HG02763 (cell line): ENCODE data around the gene ACTN4.

Source experiments
- ATAC-seq: cut with Tn5 transposase; IDR thresholded peaks from one replicate; pipeline ENCODE4 v1.9.1; 2021; ENCODE audit warnings: mild to moderate bottlenecking, moderate library complexity; ENCODE audit not compliant: unreplicated experiment

The ACTN4 gene

GRCh38 chr19:38693380-38694223, 46.2 kb downstream of the ACTN4 start:
- ATAC-seq = no peak

- no peak for ATAC-seq
Measured at GRCh38 chr19:38695317-38695683, 47.9 kb downstream of the ACTN4 start.

- ATAC-seq = no peak
Measured at GRCh38 chr19:38695832-38696728, 48.6 kb downstream of the ACTN4 start.

DNA sequence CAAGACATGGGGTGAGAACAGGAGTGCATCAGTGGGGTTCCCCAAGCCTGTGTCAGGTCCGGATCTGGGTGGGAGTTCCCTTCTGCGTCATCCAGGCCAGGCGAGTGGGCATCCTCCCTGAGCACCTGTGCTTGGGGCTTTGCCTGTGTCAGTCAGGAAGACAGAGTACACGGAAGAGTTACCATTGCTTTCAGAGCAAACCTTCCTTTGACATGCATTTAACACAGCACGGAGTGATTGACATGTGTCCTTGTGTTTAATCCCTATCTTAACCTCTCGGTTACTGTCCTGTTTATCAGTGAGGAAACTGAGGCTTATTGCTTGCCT, 49.2 kb downstream of the ACTN4 start:
- ATAC-seq = no peak

GRCh38 chr19:38697197-38697596, 49.7 kb downstream of the ACTN4 start:
- ATAC-seq = no peak

DNA sequence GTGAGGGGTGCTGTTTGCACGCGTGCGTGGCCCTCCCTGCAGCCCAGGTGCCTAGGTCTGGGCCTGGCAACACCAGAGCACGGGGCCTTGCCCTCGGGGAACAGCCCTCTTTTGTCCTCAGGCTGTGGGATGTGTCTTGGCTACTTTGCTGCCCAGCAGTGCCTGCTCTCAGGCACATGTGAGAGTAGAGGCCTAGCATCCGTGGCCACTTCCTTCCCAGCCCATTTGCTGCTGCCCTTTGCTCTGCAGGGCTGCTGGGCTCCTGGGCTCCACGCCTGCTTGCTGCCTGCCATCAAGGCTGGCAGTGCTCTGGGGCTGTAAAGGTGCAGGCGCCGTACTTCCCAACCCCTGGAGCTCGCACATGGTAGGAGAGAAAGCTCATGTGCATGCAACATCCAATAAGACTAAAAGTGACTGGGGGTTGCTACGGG, 50.2 kb downstream of the ACTN4 start:
- ATAC-seq = no peak

DNA sequence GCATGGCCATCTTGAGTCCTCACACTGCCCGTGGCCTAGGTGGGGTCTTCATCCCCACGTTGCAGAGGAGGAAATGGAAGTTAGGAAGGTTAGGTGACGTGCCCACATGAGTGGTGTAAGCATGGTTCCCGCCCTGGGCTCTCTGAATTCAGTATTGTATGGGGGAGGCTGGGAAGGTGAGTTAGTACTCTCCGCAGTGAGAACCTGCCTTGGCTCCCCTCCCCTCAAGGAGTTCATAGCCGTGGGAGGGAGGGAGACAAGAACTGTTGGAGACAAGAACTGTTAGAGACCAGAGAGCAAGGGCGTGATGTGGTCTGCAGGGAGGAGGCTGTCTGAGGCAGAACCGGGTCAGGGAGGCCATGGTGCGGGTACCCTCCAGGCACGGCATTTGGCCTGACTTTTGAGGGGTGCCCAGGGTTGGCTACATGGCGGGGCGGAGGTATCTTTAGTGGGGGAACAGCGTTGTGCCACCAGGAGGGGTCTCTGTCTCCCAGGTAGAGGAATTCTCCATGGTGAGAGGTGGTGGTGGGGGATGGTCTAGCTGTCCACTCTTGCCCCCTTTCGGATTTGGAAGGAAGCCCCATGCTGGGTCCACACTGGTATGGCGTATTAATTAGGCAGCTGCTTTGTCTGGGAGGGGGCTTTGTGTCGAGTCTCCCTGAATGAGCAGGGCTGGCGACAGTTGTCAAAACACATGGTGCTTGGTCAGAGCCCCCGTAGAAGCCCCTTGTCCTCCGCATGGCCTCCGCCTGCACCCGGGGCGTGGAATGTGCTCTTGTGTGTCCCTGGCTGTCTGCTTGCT, 51.0 kb downstream of the ACTN4 start:
- ATAC-seq = no peak

- no peak for ATAC-seq
Measured at GRCh38 chr19:38699027-38699346, 51.5 kb downstream of the ACTN4 start.

- ATAC-seq = no peak
Measured at GRCh38 chr19:38699647-38700349, 52.3 kb downstream of the ACTN4 start.

DNA sequence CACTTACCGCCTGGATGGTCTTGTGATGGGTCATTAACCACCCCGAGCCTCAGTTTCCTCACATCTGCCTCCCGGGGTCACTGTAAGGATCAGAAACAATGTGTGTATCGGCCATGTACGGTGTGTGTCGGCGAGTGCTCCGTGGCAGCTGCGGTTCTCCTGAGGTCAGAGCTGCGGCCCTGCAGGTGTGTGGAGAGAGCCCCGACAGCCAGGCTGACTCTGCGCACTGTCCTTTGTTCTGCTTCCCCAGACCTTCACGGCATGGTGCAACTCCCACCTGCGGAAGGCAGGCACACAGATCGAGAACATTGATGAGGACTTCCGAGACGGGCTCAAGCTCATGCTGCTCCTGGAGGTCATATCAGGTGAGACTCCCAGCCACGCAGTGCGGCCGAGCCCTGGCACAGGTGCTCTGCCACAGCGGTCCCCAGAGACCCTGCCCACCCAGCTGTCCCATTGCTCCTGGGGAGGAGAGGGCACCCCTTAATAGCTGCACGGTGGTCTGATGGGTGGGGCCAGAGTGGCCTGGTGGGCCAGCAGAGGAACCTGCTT, 53.0 kb downstream of the ACTN4 start:
- ATAC-seq = no peak

DNA sequence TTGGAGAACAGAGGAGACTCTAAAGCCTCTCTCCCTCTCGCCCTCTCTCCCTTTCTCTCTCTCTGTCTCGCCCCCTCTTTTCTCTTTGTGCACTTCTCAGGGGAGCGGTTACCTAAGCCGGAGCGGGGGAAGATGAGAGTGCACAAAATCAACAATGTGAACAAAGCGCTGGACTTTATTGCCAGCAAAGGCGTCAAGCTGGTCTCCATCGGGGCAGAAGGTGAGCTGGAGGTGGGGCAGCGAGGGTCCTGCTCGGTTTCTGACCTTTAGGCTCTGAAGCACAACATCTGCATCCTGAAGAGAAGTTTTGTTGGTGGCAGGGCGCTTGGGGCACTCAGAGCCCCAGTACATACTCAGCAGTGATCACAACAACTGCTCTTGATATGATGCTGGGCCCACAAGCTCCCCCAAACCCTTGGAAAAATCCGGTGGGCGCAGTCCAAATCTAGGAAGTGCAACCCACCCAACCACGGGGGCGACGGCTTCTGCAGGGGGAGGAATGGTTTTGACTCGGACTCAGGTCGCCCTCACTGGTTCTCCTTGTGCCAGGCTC, 53.5 kb downstream of the ACTN4 start:
- no peak for ATAC-seq

DNA sequence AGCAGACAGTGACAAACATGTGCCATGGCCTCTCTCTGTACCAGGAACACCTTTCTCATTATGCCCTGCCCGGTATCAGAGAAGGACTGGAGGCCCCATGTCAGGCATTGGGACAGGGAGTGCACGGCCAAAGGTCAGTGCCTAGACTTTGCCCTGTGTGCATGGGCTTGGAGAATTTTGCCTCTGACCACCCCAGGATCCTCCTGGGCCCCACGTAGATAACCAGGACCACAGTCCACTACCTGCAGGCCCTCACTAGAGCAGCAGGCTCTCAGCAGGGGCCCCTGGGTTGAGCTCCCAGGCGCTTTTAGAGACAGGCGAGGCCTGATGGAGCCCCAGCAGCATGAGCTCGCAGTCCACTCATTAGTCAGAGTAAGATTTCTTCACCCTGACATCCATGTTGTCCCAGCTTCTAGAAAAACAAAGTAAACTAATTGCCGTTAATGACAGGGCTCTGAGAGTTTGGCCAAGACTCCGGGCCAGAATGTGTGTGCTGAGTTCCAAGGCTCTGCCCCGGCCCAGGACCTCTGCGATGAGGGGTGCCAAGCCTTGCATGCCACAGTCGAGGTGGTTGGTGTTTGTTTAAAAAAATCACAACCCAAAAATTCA, 54.1 kb downstream of the ACTN4 start:
- ATAC-seq = no peak

DNA sequence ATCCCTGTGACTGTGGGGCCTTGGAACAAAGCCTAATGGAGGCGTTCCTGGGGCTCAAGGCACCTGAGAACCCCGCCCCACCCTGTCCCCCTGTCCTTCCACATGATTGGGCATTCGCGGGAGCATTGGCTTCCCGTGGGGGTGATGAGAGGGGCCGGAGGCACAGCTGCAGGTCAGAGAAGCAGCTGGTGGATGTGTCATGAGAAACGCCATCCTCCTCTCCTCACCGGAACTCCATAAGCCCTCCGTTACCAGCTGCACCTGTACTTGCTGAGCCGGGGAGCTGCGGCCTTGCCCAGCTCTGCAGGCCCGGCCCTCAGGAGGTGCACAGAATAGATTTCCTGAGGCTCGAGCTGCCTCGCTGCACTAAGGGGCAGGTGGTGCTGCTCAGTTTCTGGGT, 54.8 kb downstream of the ACTN4 start:
- no peak for ATAC-seq

GRCh38 chr19:38703509-38703908, 56.1 kb downstream of the ACTN4 start:
- ATAC-seq = no peak

GRCh38 chr19:38704488-38705026, 57.1 kb downstream of the ACTN4 start:
- no peak for ATAC-seq

GRCh38 chr19:38705197-38706019, 58.0 kb downstream of the ACTN4 start:
- ATAC-seq = no peak

- no peak for ATAC-seq
Measured at GRCh38 chr19:38706792-38707511, 59.5 kb downstream of the ACTN4 start.

DNA sequence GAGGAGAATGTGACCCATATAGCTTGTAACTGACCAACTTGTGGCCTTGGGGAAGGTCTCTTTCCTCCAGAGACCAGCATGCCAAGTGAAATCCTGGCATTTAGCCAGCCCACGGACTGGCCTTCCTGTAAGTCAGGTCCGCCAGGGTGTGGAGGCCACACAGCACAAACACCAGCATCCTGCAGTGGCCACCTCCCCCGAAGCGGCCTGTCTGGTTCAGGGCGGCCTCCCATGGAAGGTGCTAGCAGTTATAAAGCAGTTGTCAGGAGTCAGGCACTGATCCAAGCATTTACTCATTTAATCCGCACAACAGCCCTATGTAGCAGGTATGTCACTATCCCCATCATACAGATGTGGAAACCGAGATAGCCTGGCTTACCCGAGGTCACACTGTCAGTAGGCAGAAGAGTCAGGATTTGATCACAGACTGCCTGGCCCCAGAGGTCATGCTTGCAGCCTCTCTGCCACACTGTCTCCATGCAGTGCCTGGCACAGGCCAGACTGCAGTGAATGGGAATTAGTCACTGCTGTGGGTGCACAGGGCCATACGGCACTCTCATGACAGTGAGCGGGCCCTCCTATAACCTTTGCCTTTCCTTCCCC, 60.2 kb downstream of the ACTN4 start:
- ATAC-seq = no peak
